Measurements from ENCODE around the gene MAP4K4.

DNA sequence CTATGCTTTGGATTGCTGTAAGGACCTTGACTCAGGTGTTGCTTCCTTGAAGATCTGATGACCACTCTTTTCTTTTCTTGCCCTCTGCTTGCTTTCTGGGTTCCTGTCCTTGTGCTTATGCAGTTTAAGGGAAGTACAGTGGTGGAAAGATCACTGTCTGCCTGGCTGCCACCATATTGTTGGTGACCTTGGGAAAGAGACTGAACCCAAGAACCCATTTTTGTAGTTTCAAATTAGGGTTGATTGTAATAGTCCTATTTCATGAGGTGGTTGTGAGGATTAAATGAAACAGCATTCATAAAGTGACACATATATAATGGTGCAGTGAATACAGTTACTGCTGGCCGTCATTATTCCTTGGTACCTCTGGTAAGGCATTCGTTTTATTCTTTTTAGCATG lies 41.1 kb downstream of the MAP4K4 start:
- TF ChIP-seq, protein P1, sequence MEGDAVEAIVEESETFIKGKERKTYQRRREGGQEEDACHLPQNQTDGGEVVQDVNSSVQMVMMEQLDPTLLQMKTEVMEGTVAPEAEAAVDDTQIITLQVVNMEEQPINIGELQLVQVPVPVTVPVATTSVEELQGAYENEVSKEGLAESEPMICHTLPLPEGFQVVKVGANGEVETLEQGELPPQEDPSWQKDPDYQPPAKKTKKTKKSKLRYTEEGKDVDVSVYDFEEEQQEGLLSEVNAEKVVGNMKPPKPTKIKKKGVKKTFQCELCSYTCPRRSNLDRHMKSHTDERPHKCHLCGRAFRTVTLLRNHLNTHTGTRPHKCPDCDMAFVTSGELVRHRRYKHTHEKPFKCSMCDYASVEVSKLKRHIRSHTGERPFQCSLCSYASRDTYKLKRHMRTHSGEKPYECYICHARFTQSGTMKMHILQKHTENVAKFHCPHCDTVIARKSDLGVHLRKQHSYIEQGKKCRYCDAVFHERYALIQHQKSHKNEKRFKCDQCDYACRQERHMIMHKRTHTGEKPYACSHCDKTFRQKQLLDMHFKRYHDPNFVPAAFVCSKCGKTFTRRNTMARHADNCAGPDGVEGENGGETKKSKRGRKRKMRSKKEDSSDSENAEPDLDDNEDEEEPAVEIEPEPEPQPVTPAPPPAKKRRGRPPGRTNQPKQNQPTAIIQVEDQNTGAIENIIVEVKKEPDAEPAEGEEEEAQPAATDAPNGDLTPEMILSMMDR (IDR thresholded peaks at IDR 0.05; ENCODE audit: borderline replicate concordance, extremely low read depth, low read length, poor library complexity, severe bottlenecking), result no peak
- TF ChIP-seq EZH2 (IDR thresholded peaks at IDR 0.05; ENCODE audit: borderline replicate concordance, low read depth, low read length, severe bottlenecking), result no peak

Measured in DND-41 (cell line).